NCI-H1436 (cell line): Measurements from ENCODE around the gene BACH2.

Experiments
- DNase-seq: peaks from one replicate; lab custom pipeline; 2025; lab: John Stamatoyannopoulos, UW

Gene BACH2

DNA sequence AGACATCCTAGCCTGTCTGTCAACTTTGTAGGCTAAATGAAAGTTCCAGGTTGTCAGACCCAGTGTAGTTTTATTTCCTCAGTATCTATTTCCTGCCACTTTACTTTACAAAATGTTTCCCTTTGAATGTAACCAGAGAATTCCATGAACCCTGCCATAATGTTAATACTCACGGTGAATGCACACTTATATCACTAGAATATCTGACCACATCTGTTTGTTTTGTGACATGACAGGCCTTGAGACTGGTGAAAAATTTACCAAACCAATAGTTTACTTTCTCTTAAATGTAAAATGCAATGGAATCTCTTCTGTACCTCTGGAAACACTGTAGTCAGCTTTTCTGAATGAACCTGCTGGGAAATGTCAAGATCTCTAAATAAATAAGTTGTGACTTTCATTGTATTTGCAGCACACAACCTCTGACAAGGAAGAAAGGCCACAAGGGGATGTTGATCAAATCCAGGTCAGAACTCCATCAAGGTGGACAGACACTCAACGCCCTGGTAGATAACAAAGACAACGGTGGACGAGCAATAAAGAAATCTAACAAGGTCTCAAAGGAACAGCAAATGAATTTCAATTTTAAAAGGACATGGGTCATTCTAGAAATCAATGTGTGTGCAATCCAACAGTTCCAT is 59.2 kb downstream of the BACH2 start:
- DNase-seq: no peak

GRCh38 chr6:90233994-90234393 is 62.6 kb downstream of the BACH2 start:
- no peak for DNase-seq

- DNase-seq: no peak
Measured at GRCh38 chr6:90233213-90233612, 63.4 kb downstream of the BACH2 start.

GRCh38 chr6:90231798-90232197 is 64.8 kb downstream of the BACH2 start:
- DNase-seq: no peak

DNA sequence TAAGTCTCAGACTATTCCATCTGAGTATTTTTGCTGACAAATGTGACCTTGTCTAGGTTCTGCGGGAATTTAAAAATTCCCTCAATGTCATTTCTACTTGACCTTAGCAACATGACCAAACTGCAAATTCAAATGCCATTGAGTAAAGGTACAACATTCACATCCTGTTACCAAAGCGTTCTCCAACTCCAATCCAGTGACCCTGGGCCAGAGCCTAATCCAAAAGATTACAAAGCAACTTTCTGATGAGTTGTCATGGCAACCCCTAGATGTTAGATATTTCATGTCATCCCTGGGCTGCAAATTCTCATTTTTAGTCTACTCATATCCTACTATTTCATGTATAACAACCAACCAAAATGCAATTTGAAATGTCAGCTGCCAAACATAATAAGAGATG is 65.3 kb downstream of the BACH2 start:
- no peak for DNase-seq

DNA sequence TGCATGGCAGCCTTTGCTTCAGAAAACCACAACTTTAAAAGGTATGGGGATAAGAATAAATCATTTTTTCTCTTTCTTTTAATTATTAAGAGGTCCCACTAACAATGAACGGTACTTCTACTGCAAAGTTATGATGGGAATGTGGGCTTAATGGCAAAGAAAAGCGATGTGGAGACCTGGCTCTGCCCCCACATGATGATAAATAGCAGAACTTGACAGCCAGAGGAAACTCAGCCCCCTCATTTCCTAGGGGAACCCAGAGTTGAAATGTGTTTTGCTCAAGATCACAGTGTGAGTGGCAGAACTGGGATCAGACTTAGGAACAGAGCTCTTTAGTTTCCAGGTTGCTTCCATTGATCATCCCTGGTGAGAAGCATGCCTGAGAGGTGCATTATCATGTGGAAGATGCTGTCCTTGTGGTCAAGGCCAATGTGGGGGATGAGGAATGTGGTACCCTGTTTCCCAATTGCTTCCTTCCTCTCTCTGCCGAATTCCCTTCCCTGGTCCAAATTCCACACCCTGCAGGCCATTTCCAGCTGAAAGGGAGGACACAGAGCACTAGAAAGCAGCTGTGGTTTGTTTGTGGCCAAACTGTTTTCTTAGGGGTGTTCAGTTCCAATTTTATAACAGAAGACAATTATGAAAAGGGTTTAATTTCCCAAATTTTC is 66.0 kb downstream of the BACH2 start:
- DNase-seq: no peak

GRCh38 chr6:90229331-90230010 is 67.2 kb downstream of the BACH2 start:
- DNase-seq: no peak

GRCh38 chr6:90227673-90228072 is 69.0 kb downstream of the BACH2 start:
- no peak for DNase-seq

- no peak for DNase-seq
Measured at GRCh38 chr6:90227213-90227612, 69.4 kb downstream of the BACH2 start.

GRCh38 chr6:90226257-90226656 is 70.4 kb downstream of the BACH2 start:
- no peak for DNase-seq

DNA sequence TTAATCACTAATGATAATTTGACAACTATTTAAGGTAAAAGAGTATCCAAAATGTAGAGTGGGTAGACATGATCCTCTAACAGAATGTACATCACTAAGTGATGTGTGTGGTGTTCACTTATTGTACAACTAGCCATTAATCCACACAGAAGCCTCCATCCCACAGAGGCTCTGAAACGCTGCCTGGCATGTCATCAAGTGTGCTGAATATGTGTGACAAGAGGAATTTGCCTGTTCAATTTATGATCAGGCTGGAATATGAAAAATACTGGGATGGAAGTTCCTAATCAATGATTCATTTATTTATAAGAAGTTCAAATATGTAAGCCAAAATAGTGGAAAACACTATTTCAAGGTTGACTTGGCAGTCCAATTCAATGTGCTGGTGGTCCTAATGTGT is 72.4 kb downstream of the BACH2 start:
- DNase-seq: no peak

DNA sequence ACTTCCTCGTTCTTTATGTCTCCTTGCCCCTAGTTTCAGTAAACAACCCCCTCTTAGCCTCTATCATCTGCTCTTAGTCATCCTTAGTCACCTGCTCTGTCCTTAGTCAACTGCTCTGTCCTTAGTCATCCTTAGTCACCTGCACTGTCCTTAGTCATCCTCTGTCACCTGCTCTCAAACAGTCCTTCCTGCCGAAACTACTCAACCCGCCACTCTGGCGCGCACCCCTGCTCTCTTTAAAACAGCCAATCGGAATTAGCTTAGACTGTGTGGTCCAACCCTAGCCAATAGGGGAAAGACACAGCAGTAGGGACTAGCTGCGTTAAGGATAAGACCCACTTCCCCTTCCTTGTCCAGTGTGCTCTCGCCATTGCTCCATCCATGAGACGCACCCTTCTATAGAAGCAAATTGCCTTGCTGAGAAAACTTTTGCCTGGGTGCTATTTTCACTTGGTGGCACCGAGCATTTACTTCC is 73.9 kb downstream of the BACH2 start:
- no peak for DNase-seq

- DNase-seq: no peak
Measured at GRCh38 chr6:90222008-90222407, 74.6 kb downstream of the BACH2 start.

- DNase-seq: no peak
Measured at GRCh38 chr6:90221403-90221802, 75.2 kb downstream of the BACH2 start.

GRCh38 chr6:90220273-90220672 is 76.4 kb downstream of the BACH2 start:
- DNase-seq: no peak

DNA sequence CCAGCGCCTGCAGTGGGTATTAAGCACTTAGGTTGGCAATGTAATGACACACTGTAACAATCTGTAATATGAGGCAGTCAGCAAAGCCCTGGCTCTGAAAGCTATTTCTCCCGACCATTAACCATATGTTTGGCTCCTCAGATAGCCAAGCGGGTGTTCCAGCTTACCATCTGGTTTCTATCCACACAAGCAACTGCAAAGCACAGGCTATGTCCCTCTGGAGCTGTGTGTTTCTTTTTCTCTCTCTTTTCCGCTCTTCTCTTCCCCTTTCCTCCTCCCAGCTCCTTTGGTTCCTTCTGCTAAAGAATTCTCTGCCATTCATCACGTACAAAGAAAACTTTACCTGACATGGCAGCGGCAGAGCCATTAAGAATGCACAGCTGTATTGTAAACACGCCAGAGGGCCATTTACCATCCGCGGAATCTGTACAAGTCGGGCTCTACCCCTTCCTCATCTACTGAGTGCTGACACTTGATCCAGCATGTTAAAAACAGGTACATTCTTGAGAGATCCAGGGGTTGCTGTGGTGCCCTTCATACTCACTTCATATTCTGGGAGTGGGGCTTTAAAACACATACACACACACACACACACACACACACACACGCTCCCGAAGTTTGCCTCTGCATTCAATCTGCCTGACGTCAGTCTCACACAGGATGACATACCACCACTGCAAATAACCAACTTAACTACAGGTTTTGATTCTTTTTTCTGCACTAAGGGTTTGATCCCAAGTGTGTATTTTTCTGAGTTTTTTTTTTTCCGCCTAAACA is 77.2 kb downstream of the BACH2 start:
- DNase-seq: peak; percentile 52

- DNase-seq: no peak
Measured at GRCh38 chr6:90218959-90219208, 77.8 kb downstream of the BACH2 start.

DNA sequence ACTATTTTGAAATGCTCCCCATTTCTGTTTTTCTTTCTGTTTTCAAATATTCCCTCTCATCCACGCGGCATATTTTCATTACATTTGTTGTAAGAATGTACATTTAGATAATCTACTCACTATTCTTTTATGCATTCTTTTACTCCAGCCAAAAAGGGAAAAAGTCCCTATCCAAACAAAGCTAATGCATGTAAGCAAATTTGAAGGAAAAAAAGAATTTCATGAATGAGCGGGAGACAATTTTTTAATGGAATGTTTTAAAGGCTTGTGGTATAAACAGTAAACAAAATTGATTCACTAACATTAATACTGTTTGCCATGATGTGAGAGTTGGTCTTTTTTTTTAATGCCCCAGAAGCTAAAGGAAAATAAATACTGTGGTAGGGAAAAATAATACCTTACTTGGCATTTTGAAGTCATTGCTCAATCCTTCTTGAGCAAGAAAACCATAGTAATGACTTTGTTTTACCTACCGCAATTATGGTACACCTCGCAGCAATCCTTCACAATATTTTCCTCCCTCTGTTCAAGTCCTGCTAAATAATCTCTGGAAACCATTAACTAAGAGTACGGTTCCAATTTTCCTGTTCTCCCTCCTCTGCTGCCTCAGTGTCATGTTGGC is 79.0 kb downstream of the BACH2 start:
- no peak for DNase-seq

GRCh38 chr6:90216072-90216977 is 80.3 kb downstream of the BACH2 start:
- DNase-seq: no peak

DNA sequence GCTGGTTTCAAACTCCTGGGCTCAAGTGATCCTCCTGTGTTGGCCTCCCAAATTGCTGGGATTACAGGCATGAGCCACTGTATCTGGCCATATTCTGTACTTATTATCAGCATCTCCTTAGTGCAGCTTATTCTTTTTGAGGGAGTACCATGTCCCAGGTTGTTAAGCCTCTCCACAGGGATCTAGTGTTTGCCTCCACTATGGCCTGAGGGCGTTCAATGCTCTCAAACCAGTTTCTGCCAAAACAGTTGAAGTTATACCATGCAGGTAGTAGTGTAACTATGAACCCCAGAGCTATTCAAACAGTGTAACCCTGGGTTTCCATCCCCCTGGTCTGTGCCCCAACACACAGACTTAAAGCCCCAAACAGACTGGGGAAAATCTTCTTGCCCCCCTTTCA is 81.7 kb downstream of the BACH2 start:
- DNase-seq: no peak

DNA sequence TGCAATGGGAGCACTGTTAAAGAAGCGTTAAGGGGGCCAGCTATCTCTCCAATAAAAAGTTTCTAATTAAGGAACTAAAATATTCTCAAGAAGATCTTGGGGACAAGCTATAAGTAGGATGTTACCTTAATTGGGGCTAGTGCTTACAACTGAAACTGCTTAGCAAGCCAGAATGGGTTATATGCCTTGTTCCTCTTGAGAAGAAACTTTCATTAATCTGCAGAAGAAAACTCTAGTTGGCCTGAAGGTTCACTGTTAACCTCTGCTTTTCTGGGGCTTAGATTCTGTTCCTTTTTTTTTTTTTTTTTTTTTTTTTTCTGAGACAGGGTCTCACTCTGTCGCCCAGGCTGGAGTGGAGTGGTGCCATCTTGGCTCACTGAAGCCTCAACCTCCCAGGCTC is 82.2 kb downstream of the BACH2 start:
- DNase-seq: no peak
